CD4-positive, alpha-beta T cell (primary cell): Measurements from ENCODE around the gene TMEFF2. TPM values are rescaled to one million over a fixed set of nuclear protein-coding genes. Genes with fewer than 3 reads are reported as not detected.

Experiments
- ATAC-seq: fragments of 200-7000 bp; cut with Tn5 transposase; one replicate; pipeline ENCODE4 v1.10.0; 2022; ENCODE audit warnings: mild to moderate bottlenecking; ENCODE audit not compliant: poor library complexity
- CTCF ChIA-PET: fragments of 350-600 bp; sonication (Branson Sonifier 250); formaldehyde crosslinking; loops from one replicate; lab custom pipeline; 2021; ENCODE audit warnings: antibody characterized with exemption, inconsistent platforms; lab: Charles Lee
- POLR2A ChIA-PET: fragments of 350-600 bp; sonication (Branson Sonifier 250); formaldehyde crosslinking; loops from one replicate; lab custom pipeline; 2021; ENCODE audit warnings: antibody characterized with exemption, inconsistent platforms; lab: Charles Lee
- DNase-seq, 14 experiments: peaks; one replicate each; pipeline ENCODE4 v3.0.0-alpha.2; 2013 to 2020; ENCODE audit warnings: mixed read lengths in 2 of 14
- H3K27ac ChIP-seq, 2 donors: one replicate each; pipeline versions ENCODE4 v1.5.1 to v1.7.0; 2013; ENCODE audit warnings: low read length in 2 of 2, low read depth in 1 of 2, mild to moderate bottlenecking in 1 of 2
- H3K27me3 ChIP-seq, 2 experiments: 1 replicate in 1 of 2; 2 replicates in 1 of 2; pipeline versions ENCODE4 v1.6.1 to v1.7.0; 2013; ENCODE audit warnings: low read length in 2 of 2, control low read depth in 1 of 2, mild to moderate bottlenecking in 1 of 2, moderate library complexity in 1 of 2; ENCODE audit not compliant: insufficient read depth in 2 of 2, control insufficient read depth in 1 of 2
- H3K36me3 ChIP-seq: one replicate; pipeline ENCODE4 v1.6.1; 2013; ENCODE audit warnings: low read length, control low read depth; ENCODE audit not compliant: insufficient read depth
- H3K4me1 ChIP-seq: one replicate; pipeline ENCODE4 v1.6.1; 2013; ENCODE audit warnings: low read length, control low read depth; ENCODE audit not compliant: insufficient read depth
- H3K4me3 ChIP-seq: one replicate; pipeline ENCODE4 v1.5.1; 2013; ENCODE audit warnings: mild to moderate bottlenecking, low read length, moderate library complexity
- H3K9me3 ChIP-seq, 2 experiments: 1 replicate in 1 of 2; 2 replicates in 1 of 2; pipeline versions ENCODE4 v1.6.1 to v1.7.0; 2013; ENCODE audit warnings: low read length in 2 of 2, mild to moderate bottlenecking in 2 of 2, control low read depth in 1 of 2, moderate library complexity in 1 of 2; ENCODE audit not compliant: control insufficient read depth in 1 of 2, insufficient read depth in 1 of 2
- H3K27ac Mint-ChIP-seq: one replicate; pipeline ENCODE4 v1.8.0; 2020; ENCODE audit warnings: mixed read lengths
- H3K27me3 Mint-ChIP-seq: one replicate; pipeline ENCODE4 v1.8.0; 2021; ENCODE audit warnings: mixed read lengths
- H3K36me3 Mint-ChIP-seq: one replicate; pipeline ENCODE4 v1.8.0; 2021; ENCODE audit warnings: low read depth, mixed read lengths
- H3K4me1 Mint-ChIP-seq: one replicate; pipeline ENCODE4 v1.8.0; 2021; ENCODE audit warnings: low read depth, mixed read lengths
- H3K4me3 Mint-ChIP-seq: one replicate; pipeline ENCODE4 v1.8.0; 2020; ENCODE audit warnings: mild to moderate bottlenecking, mixed read lengths
- H3K9me3 Mint-ChIP-seq: one replicate; pipeline ENCODE4 v1.8.0; 2020; ENCODE audit warnings: mixed read lengths
- CTCF ChIP-seq: fragments of 200-600 bp; IDR thresholded peaks from one replicate; pipeline ENCODE4 v1.8.0; 2022; ENCODE audit warnings: antibody characterized with exemption, mild to moderate bottlenecking
- intact Hi-C, 2 experiments: fragments of 100-400 bp; cut with DNase I in 1 of 2; cut with micrococcal nuclease in 1 of 2; formaldehyde crosslinking; loops; one replicate each; pipeline versions ENCODE4 v1.15.1 to v1.9.0; 2023 to 2025; cut with DNase I, micrococcal nuclease
- total RNA-seq, 174 experiments: library from RNA in 2 of 174; stranded (reverse) in 2 of 174; gene quantifications; one replicate each; pipeline ENCODE4 v1.2.3 and lab custom pipeline; 2021 to 2026

Gene TMEFF2
- total RNA-seq, 2 experiments from 2014 or later = not detected

- H3K4me1 ChIP-seq = no peaks in the 10 kb centered on the region
- ChIA-PET CTCF (no interaction called here), POLR2A (no interaction called here)
- DNase-seq (no peak), ATAC-seq (no peak)
- no peak overlapping the region for H3K4me3 Mint-ChIP-seq
- H3K4me3 ChIP-seq = no peak overlapping the region
- intact Hi-C loops = no loop called here
- TF ChIP-seq CTCF = no peak
- H3K36me3 Mint-ChIP-seq = no peaks in the 10 kb centered on the region
- no peaks in the 10 kb centered on the region for H3K9me3 Mint-ChIP-seq
- H3K27ac Mint-ChIP-seq = no peak overlapping the region
- peaks cover 16% of the 10 kb centered on the region for H3K27me3 Mint-ChIP-seq
- no peaks in the 10 kb centered on the region for H3K9me3 ChIP-seq
- no peaks in the 10 kb centered on the region for H3K36me3 ChIP-seq
- no peaks in the 10 kb centered on the region for H3K27me3 ChIP-seq
- no peak overlapping the region for H3K27ac ChIP-seq
- H3K4me1 Mint-ChIP-seq = no peaks in the 10 kb centered on the region
These were observed 135.5 kb downstream of the TMEFF2 start for GRCh38 chr2:192059266-192059665.

DNA sequence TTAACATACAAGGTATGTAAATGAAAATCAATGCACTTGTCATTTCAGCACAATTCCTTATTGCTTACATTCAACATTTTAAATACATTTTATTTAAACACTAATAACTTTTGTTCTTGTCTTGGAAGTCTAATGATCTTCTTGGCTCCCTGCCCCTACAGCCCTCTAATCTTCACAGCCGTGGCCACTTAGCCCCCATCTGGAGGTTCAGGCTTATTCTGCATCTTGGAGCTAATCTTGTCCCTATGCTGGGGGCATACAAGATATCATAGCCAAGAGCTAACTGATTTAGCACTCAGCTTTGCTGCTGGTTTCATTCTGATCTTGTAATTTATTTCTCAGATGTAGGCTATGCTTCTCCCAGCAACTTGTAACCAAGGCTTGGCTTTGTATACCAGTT, 140.8 kb downstream of the TMEFF2 start:
- DNase-seq (no peak), ATAC-seq (no peak)
- no peaks in the 10 kb centered on the region for H3K4me1 Mint-ChIP-seq
- Histone ChIP-seq H3K9me3 (no peaks in the 10 kb centered on the region), H3K4me1 (no peaks in the 10 kb centered on the region), H3K27me3 (no peaks in the 10 kb centered on the region), H3K36me3 (no peaks in the 10 kb centered on the region), H3K4me3 (no peak overlapping the region), H3K27ac (no peak overlapping the region)
- no peak overlapping the region for H3K4me3 Mint-ChIP-seq
- intact Hi-C loops = no loop called here
- H3K27me3 Mint-ChIP-seq = peaks cover 16% of the 10 kb centered on the region
- POLR2A ChIA-PET = no interaction called here
- TF ChIP-seq CTCF = no peak
- no peaks in the 10 kb centered on the region for H3K36me3 Mint-ChIP-seq
- CTCF ChIA-PET = no interaction called here
- no peaks in the 10 kb centered on the region for H3K9me3 Mint-ChIP-seq
- H3K27ac Mint-ChIP-seq = no peak overlapping the region

DNA sequence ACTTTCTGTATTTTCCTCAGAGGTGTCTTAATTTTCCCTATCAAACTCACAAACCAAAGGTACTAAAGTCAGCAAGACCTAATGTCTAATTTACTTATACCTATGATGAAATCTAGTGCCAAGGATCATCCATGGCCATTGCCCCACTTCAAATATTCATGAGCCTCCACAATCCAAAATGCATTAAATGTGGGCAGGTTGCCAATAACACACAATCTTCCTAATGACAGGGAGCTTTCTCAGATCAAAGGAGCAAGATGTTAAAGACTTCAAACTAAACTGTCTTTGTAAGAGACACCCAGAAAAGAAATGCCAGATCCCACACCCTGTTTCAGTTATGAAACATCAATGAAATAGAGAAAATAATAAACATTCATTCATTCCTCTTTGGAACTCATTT, 143.2 kb downstream of the TMEFF2 start:
- ATAC-seq = no peak
- no peaks in the 10 kb centered on the region for H3K36me3 ChIP-seq
- H3K27ac Mint-ChIP-seq = no peak overlapping the region
- H3K4me1 ChIP-seq = no peaks in the 10 kb centered on the region
- H3K4me3 Mint-ChIP-seq = no peak overlapping the region
- no peaks in the 10 kb centered on the region for H3K9me3 ChIP-seq
- intact Hi-C loops = no loop called here
- no peak for TF ChIP-seq CTCF
- POLR2A ChIA-PET = no interaction called here
- peaks cover 16% of the 10 kb centered on the region for H3K27me3 Mint-ChIP-seq
- CTCF ChIA-PET = no interaction called here
- H3K9me3 Mint-ChIP-seq = no peaks in the 10 kb centered on the region
- no peak overlapping the region for H3K4me3 ChIP-seq
- no peak for DNase-seq
- H3K27me3 ChIP-seq = no peaks in the 10 kb centered on the region
- H3K27ac ChIP-seq = no peak overlapping the region
- H3K4me1 Mint-ChIP-seq = no peaks in the 10 kb centered on the region
- no peaks in the 10 kb centered on the region for H3K36me3 Mint-ChIP-seq
